Neuronal stem cell (in vitro differentiated cells): Measurements from ENCODE around the gene IL21R.

Experiments used
- DNase-seq: peaks from one replicate; pipeline ENCODE4 v3.0.0-alpha.2; 2013; ENCODE audit warnings: low spot score
- H2AFZ ChIP-seq: one replicate; pipeline ENCODE4 v1.6.1; 2013; ENCODE audit warnings: mild to moderate bottlenecking, low read length, inconsistent platforms
- H2AK5ac ChIP-seq: 2 replicates; pipeline ENCODE4 v1.6.1; 2013; ENCODE audit warnings: low read depth, mild to moderate bottlenecking, inconsistent platforms, low read length, moderate library complexity, mixed read lengths
- H2BK120ac ChIP-seq: 2 replicates; pipeline ENCODE4 v1.6.1; 2013; ENCODE audit warnings: low read depth, mild to moderate bottlenecking, inconsistent platforms, low read length, moderate library complexity, mixed read lengths
- H2BK12ac ChIP-seq: one replicate; pipeline ENCODE4 v1.6.1; 2013; ENCODE audit warnings: low read length, inconsistent platforms
- H2BK15ac ChIP-seq: 2 replicates; pipeline ENCODE4 v1.6.1; 2013; ENCODE audit warnings: mild to moderate bottlenecking, low read length, inconsistent platforms, mixed read lengths
- H2BK5ac ChIP-seq: one replicate; pipeline ENCODE4 v1.6.1; 2013; ENCODE audit warnings: inconsistent platforms, mild to moderate bottlenecking, low read length, moderate library complexity
- H3K14ac ChIP-seq: one replicate; pipeline ENCODE4 v1.6.1; 2013; ENCODE audit warnings: low read length, inconsistent platforms
- H3K18ac ChIP-seq: 2 replicates; pipeline ENCODE4 v1.6.1; 2013; ENCODE audit warnings: low read length, inconsistent platforms
- H3K23ac ChIP-seq: 2 replicates; pipeline ENCODE4 v1.6.1; 2013; ENCODE audit warnings: low read depth, mild to moderate bottlenecking, mixed read lengths, low read length, inconsistent platforms; ENCODE audit not compliant: poor library complexity
- H3K27ac ChIP-seq: replicated peaks from 3 replicates; pipeline ENCODE4 v1.5.1; 2013; ENCODE audit warnings: low read length, inconsistent platforms
- H3K27me3 ChIP-seq, 3 experiments: 2 replicates each; pipeline ENCODE4 v1.6.1; 2013; ENCODE audit warnings: low read length in 3 of 3, mild to moderate bottlenecking in 2 of 3, inconsistent platforms in 1 of 3, low read depth in 1 of 3, mixed read lengths in 1 of 3, moderate library complexity in 1 of 3; ENCODE audit not compliant: control insufficient read depth in 3 of 3, insufficient read depth in 3 of 3
- H3K36me3 ChIP-seq, 2 donors: replicated peaks in 1 of 2; 2 replicates each; pipeline ENCODE4 v1.6.1; 2013; ENCODE audit warnings: low read length in 2 of 2; ENCODE audit not compliant: control insufficient read depth in 2 of 2, insufficient read depth in 2 of 2
- H3K4ac ChIP-seq: 2 replicates; pipeline ENCODE4 v1.6.1; 2013; ENCODE audit warnings: inconsistent platforms, mild to moderate bottlenecking, low read length, moderate library complexity
- H3K4me1 ChIP-seq, 2 donors: 1 replicate in 1 of 2; 2 replicates in 1 of 2; pipeline ENCODE4 v1.6.1; 2013; ENCODE audit warnings: low read length in 2 of 2, low read depth in 1 of 2; ENCODE audit not compliant: control insufficient read depth in 2 of 2, insufficient read depth in 1 of 2
- H3K4me2 ChIP-seq: one replicate; pipeline ENCODE4 v1.6.1; 2013; ENCODE audit warnings: mild to moderate bottlenecking, low read length, inconsistent platforms; ENCODE audit not compliant: insufficient read depth, poor library complexity, severe bottlenecking
- H3K4me3 ChIP-seq, 2 donors: 2 replicates each; pipeline ENCODE4 v1.5.1; 2013; ENCODE audit warnings: low read length in 2 of 2, mild to moderate bottlenecking in 2 of 2, inconsistent platforms in 1 of 2, moderate library complexity in 1 of 2
- H3K79me1 ChIP-seq: one replicate; pipeline ENCODE4 v1.6.1; 2013; ENCODE audit warnings: low read depth, mild to moderate bottlenecking, inconsistent platforms, low read length, moderate library complexity
- H3K9ac ChIP-seq: one replicate; pipeline ENCODE4 v1.6.1; 2013; ENCODE audit warnings: mild to moderate bottlenecking, low read depth, low read length, inconsistent platforms; ENCODE audit not compliant: poor library complexity
- H3K9me3 ChIP-seq, 2 donors: replicated peaks in 1 of 2; 2 replicates each; pipeline versions ENCODE3 to v1.6.1; 2013; ENCODE audit warnings: low read length in 2 of 2, mild to moderate bottlenecking in 2 of 2, inconsistent platforms in 1 of 2, low read depth in 1 of 2, mixed read lengths in 1 of 2, moderate library complexity in 1 of 2; ENCODE audit not compliant: control insufficient read depth in 2 of 2, insufficient read depth in 1 of 2
- H4K8ac ChIP-seq: one replicate; pipeline ENCODE4 v1.6.1; 2013; ENCODE audit warnings: low read depth, mild to moderate bottlenecking, inconsistent platforms, low read length, moderate library complexity
- H4K91ac ChIP-seq: one replicate; pipeline ENCODE4 v1.6.1; 2013; ENCODE audit warnings: low read length, low read depth, mild to moderate bottlenecking, inconsistent platforms; ENCODE audit not compliant: poor library complexity
- whole genome bisulfite sequencing, 2 donors: extraction: QIAGEN DNeasy Blood & Tissue Kit; methylation state at CpG; one replicate each; pipeline ENCODE4 v1.1.7; 2013; ENCODE audit warnings: missing lambda C conversion rate in 2 of 2, mixed read lengths in 1 of 2; ENCODE audit not compliant: insufficient read length in 2 of 2, insufficient replicate concordance in 1 of 2; ENCODE audit errors: extremely low coverage in 2 of 2; 5-methylcytosine and 5-hydroxymethylcytosine counted together

The IL21R gene

GRCh38 chr16:27426423-27427408 lies 24.7 kb downstream of the IL21R start:
- Histone ChIP-seq H3K36me3 (no peaks in the 10 kb centered on the region), H3K14ac (no peak overlapping the region), H3K18ac (no peak overlapping the region), H3K9ac (no peak overlapping the region), H3K27ac (no peak overlapping the region), H3K27me3 (no peaks in the 10 kb centered on the region), H2BK15ac (no peak overlapping the region), H3K23ac (no peak overlapping the region), H2AK5ac (no peak overlapping the region), H2BK12ac (no peak overlapping the region), H2BK120ac (no peak overlapping the region), H2BK5ac (no peak overlapping the region), H4K8ac (no peak overlapping the region), H2AFZ (peak overlapping the region; percentile 20), H3K4ac (no peak overlapping the region), H3K79me1 (no peaks in the 10 kb centered on the region), H3K4me1 (no peaks in the 10 kb centered on the region), H3K4me3 (peak overlapping the region in 1 of 2 donors; percentile 17), H3K4me2 (no peak overlapping the region), H4K91ac (no peak overlapping the region), H3K9me3 (peaks cover 0 to 2% of the 10 kb centered on the region in 2 donors)
- WGBS, 2 donors, result no CpG with 5 or more reads among the region's 7 CpGs
- DNase-seq, result no peak

- WGBS, 2 donors, result no CpG with 5 or more reads among the region's 5 CpGs
- H3K4me2 ChIP-seq, result no peak overlapping the region
- H3K4ac ChIP-seq, result no peak overlapping the region
- H2BK15ac ChIP-seq, result no peak overlapping the region
- no peak overlapping the region for H2AK5ac ChIP-seq
- no peaks in the 10 kb centered on the region for H3K36me3 ChIP-seq
- peak overlapping the region; percentile 20 for H2AFZ ChIP-seq
- H4K8ac ChIP-seq, result no peak overlapping the region
- no peak overlapping the region for H3K18ac ChIP-seq
- DNase-seq, result no peak
- no peak overlapping the region for H3K27ac ChIP-seq
- H3K9ac ChIP-seq, result no peak overlapping the region
- H3K23ac ChIP-seq, result no peak overlapping the region
- no peak overlapping the region for H3K14ac ChIP-seq
- no peaks in the 10 kb centered on the region for H3K27me3 ChIP-seq
- H2BK120ac ChIP-seq, result no peak overlapping the region
- no peaks in the 10 kb centered on the region for H3K79me1 ChIP-seq
- H4K91ac ChIP-seq, result no peak overlapping the region
- no peak overlapping the region for H2BK12ac ChIP-seq
- H3K4me1 ChIP-seq, result no peaks in the 10 kb centered on the region
- H2BK5ac ChIP-seq, result no peak overlapping the region
- H3K9me3 ChIP-seq, result no peaks in the 10 kb centered on the region
- peak overlapping the region in 1 of 2 donors; percentile 17 for H3K4me3 ChIP-seq
Measured at GRCh38 chr16:27427538-27427937, 25.6 kb downstream of the IL21R start.

- H3K4ac ChIP-seq, result no peak overlapping the region
- H2AK5ac ChIP-seq, result no peak overlapping the region
- H2BK12ac ChIP-seq, result no peak overlapping the region
- H4K8ac ChIP-seq, result no peak overlapping the region
- H3K23ac ChIP-seq, result no peak overlapping the region
- no peaks in the 10 kb centered on the region for H3K79me1 ChIP-seq
- no peak overlapping the region for H3K27ac ChIP-seq
- H3K9ac ChIP-seq, result no peak overlapping the region
- no peak overlapping the region for H3K4me3 ChIP-seq
- H2BK5ac ChIP-seq, result no peak overlapping the region
- H4K91ac ChIP-seq, result no peak overlapping the region
- H2BK15ac ChIP-seq, result no peak overlapping the region
- H3K14ac ChIP-seq, result no peak overlapping the region
- no peak for DNase-seq
- no peak overlapping the region for H3K18ac ChIP-seq
- no CpG with 5 or more reads among the region's 4 CpGs for WGBS, 2 donors
- H3K4me1 ChIP-seq, result no peaks in the 10 kb centered on the region
- no peak overlapping the region for H3K4me2 ChIP-seq
- no peaks in the 10 kb centered on the region for H3K9me3 ChIP-seq
- H3K36me3 ChIP-seq, result no peaks in the 10 kb centered on the region
- no peak overlapping the region for H2AFZ ChIP-seq
- no peaks in the 10 kb centered on the region for H3K27me3 ChIP-seq
- H2BK120ac ChIP-seq, result no peak overlapping the region
Measured at GRCh38 chr16:27428026-27428785, 26.2 kb downstream of the IL21R start.

GRCh38 chr16:27429330-27429871 lies 27.4 kb downstream of the IL21R start:
- no peaks in the 10 kb centered on the region for H3K79me1 ChIP-seq
- H3K4me3 ChIP-seq, result no peak overlapping the region
- H2BK15ac ChIP-seq, result no peak overlapping the region
- H2BK5ac ChIP-seq, result no peak overlapping the region
- no peak for DNase-seq
- no peak overlapping the region for H4K8ac ChIP-seq
- no peak overlapping the region for H3K23ac ChIP-seq
- H2AK5ac ChIP-seq, result no peak overlapping the region
- H2BK120ac ChIP-seq, result no peak overlapping the region
- H4K91ac ChIP-seq, result no peak overlapping the region
- no peak overlapping the region for H3K18ac ChIP-seq
- H3K4ac ChIP-seq, result no peak overlapping the region
- H3K36me3 ChIP-seq, result no peaks in the 10 kb centered on the region
- H3K9ac ChIP-seq, result no peak overlapping the region
- no peaks in the 10 kb centered on the region for H3K27me3 ChIP-seq
- H3K27ac ChIP-seq, result no peak overlapping the region
- no peak overlapping the region for H2AFZ ChIP-seq
- H3K14ac ChIP-seq, result no peak overlapping the region
- no peaks in the 10 kb centered on the region for H3K4me1 ChIP-seq
- H2BK12ac ChIP-seq, result no peak overlapping the region
- H3K4me2 ChIP-seq, result no peak overlapping the region
- no CpG with 5 or more reads among the region's 11 CpGs for WGBS, 2 donors
- H3K9me3 ChIP-seq, result no peaks in the 10 kb centered on the region
